AG04450 (cell line): ENCODE results near the gene SLAIN2. TPM values are rescaled to one million over a fixed set of nuclear protein-coding genes. Genes with fewer than 3 reads are reported as not detected.

Experiments
- CTCF ChIA-PET: fragments of 300-600, 350-600 bp; formaldehyde crosslinking; extraction: SDS; loops from one replicate; lab custom pipeline; 2022; ENCODE audit warnings: antibody characterized with exemption, inconsistent platforms; lab: Charles Lee
- POLR2A ChIA-PET: fragments of 350-600 bp; formaldehyde crosslinking; extraction: SDS; loops from one replicate; lab custom pipeline; 2021; ENCODE audit warnings: antibody characterized with exemption, inconsistent platforms; lab: Yijun Ruan, JAX
- DNase-seq: peaks from one replicate; pipeline ENCODE4 v3.0.0-alpha.2; 2011; ENCODE audit warnings: low read depth, low spot score
- H3K27ac ChIP-seq: one replicate; pipeline ENCODE4 v1.5.1; 2012; ENCODE audit warnings: low read depth, low read length, control low read depth
- H3K27me3 ChIP-seq: one replicate; pipeline ENCODE4 v1.6.0; 2012; ENCODE audit warnings: low read length; ENCODE audit not compliant: control insufficient read depth, insufficient read depth
- H3K4me3 ChIP-seq: 2 replicates; pipeline ENCODE4 v1.5.1; 2011; ENCODE audit warnings: mild to moderate bottlenecking, low read depth, low read length, control low read depth
- H3K9me3 ChIP-seq: 2 replicates; pipeline ENCODE4 v1.5.1; 2012; ENCODE audit warnings: low read length; ENCODE audit not compliant: control insufficient read depth, insufficient read depth
- polyA plus RNA-seq: library from polyadenylated mRNA; depleted of rRNA; stranded (reverse); fragments of >200 nt; gene quantifications from 2 replicates; pipeline ENCODE4 v1.2.3, GENCODE V29; 2011
- TF ChIP-seq, protein P1 (sequence below): IDR thresholded peaks from 2 replicates; pipeline ENCODE4 v1.5.1; 2011; ENCODE audit warnings: low read depth, low read length, control low read depth, inconsistent platforms

The SLAIN2 gene
- polyA plus RNA-seq, 1 experiment = 33.7 TPM

DNA sequence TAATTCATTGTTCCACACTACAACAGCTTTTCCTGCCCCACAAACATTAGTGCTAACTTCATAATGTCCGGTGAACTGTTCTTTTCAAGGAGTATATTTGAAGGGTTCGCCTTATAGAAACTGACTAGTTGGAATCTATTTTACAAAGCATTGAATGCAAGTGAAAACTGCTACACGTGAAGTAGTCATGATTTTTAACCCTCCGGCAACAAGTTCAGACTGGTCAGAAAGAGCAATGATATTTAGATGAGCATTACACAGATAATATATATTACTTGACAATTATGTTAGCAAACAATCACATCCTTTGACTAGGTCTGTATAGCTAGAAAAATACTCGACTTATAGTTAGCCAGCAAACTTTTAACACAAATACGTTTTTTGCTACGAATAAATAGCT is 1.7 kb upstream of the SLAIN2 start:
- CTCF ChIA-PET = interaction anchor here (1.8 kb wide), 1 partner anchor 24 kb away, joined by 4 read pairs; no protein-coding TSS in a partner anchor
- Histone ChIP-seq H3K27me3 (no peaks in the 10 kb centered on the region), H3K27ac (no peak overlapping the region), H3K9me3 (no peaks in the 10 kb centered on the region), H3K4me3 (no peak overlapping the region; the same call in 1 of the 2 replicates)
- POLR2A ChIA-PET = no interaction called here
- no peak for DNase-seq
- TF ChIP-seq, protein P1, sequence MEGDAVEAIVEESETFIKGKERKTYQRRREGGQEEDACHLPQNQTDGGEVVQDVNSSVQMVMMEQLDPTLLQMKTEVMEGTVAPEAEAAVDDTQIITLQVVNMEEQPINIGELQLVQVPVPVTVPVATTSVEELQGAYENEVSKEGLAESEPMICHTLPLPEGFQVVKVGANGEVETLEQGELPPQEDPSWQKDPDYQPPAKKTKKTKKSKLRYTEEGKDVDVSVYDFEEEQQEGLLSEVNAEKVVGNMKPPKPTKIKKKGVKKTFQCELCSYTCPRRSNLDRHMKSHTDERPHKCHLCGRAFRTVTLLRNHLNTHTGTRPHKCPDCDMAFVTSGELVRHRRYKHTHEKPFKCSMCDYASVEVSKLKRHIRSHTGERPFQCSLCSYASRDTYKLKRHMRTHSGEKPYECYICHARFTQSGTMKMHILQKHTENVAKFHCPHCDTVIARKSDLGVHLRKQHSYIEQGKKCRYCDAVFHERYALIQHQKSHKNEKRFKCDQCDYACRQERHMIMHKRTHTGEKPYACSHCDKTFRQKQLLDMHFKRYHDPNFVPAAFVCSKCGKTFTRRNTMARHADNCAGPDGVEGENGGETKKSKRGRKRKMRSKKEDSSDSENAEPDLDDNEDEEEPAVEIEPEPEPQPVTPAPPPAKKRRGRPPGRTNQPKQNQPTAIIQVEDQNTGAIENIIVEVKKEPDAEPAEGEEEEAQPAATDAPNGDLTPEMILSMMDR = no peak

DNA sequence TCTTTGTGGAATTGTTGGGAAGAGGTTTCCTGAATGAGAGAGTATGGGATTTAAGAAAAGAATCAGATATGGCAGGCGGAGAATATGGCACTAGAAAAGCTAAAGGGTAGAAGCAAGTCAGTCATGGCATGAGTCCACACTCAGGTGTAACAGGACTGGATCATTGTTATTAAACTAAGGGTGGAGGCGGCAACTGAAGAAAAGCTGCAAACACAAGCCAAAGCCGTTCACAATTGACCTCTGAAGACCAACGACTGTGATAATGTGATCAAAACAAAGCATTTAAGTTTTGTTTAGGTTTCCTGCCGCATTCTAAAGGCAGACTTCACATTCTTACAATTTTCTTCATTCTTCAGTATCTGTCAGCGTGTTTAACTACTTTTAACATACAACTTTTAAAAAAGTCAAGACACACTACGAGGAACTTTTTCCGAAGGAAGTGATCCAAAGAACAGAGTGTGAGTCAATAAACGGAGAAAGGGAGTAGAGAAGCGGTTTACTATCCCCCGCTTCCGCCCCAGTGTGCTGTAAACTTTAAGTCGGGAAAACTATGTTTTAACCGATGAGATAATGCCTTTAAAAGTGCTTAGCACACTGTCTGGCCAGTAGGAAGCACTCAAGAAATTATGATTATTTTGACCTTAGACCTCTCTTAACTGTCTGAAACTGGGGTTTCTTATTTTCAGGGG is 909 bp upstream of the SLAIN2 start:
- peak; percentile 34 for DNase-seq
- ChIA-PET CTCF (interaction anchor here (0.7 to 1.8 kb wide), 2 partner anchors 25 to 238 kb away, joined by 3 to 4 read pairs; no protein-coding TSS in a partner anchor), POLR2A (interaction anchor here (1.0 kb wide), 2 partner anchors 21 to 148 kb away, joined by 3 to 7 read pairs; no protein-coding TSS in a partner anchor)
- Histone ChIP-seq H3K27ac (peak overlapping the region; percentile 94), H3K9me3 (no peaks in the 10 kb centered on the region), H3K27me3 (no peaks in the 10 kb centered on the region), H3K4me3 (peak overlapping the region; percentile 57)
- TF ChIP-seq, protein P1 = no peak

DNA sequence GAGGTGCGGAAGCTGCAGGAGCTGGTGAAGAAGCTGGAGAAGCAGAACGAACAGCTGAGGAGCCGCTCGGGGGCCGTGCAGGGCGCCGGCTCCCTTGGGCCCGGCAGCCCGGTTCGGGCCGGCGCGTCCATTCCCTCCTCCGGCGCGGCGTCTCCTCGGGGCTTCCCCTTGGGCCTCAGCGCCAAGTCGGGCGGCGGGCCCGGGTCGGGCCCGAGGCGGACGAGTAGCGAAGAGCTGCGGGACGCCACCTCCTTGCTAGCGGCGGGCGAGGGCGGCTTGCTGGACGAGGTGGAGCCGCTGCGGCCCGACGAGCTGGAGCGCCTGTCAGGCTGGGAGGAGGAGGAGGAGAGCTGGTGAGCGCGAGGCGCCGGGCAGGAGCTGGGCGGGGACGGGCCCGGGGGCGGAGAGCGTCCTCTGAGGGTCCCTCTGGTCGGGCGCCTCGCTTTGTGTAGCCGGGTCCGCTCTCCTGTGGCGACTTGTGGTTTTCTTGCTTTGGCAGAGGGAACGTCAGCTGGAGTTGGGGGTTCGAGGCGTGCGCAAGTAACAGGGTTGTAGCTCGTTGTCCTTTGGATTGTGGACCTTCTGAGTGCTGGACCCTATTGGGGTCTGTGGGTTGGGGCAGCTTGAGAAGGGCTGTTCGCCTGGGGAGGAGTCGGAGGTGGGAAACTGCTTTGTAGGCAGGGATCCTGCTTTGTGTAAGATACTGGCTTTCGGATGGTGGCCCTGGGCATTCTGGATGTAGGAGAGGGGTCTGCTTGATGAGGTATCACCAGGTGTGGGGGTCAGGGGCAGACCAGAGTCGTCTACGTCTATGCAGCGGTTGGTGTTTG is 662 bp downstream of the SLAIN2 start:
- DNase-seq = no peak
- TF ChIP-seq, protein P1 = no peak
- POLR2A ChIA-PET = interaction anchor here (0.6 to 2.3 kb wide), 6 partner anchors 12 to 228 kb away, joined by 3 to 12 read pairs (median 5); no protein-coding TSS in a partner anchor
- Histone ChIP-seq H3K9me3 (no peaks in the 10 kb centered on the region), H3K27ac (peak overlapping the region; percentile 85), H3K4me3 (peak overlapping the region; percentile 76), H3K27me3 (no peaks in the 10 kb centered on the region)
- CTCF ChIA-PET = interaction anchor here (0.6 kb wide), 4 partner anchors 15 to 204 kb away, joined by 3 to 5 read pairs (median 3); no protein-coding TSS in a partner anchor

DNA sequence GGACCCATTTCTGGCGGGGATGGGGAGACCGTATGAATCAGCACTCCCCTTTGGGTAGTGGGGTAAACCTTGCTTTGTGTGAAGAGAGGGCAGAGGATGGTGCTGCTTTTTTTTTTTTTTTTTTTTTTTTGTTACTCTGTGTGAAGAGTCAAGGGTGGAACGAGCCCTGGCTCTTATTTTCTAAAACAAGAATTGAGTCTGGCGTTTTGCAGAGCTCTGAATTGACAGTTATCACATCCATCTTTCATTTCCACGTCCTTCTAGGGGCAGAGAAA is 1.2 kb downstream of the SLAIN2 start:
- ChIA-PET CTCF (no interaction called here), POLR2A (interaction anchor here (1.4 to 2.3 kb wide), 2 partner anchors 14 to 33 kb away, joined by 4 to 12 read pairs; no protein-coding TSS in a partner anchor)
- DNase-seq = no peak
- TF ChIP-seq, protein P1 = no peak
- Histone ChIP-seq H3K4me3 (peak overlapping the region; percentile 76), H3K9me3 (no peaks in the 10 kb centered on the region), H3K27ac (no peak overlapping the region), H3K27me3 (no peaks in the 10 kb centered on the region)
